Measurements from ENCODE around the gene CEP83.
"Not testable (repeated sequence)": the region's sequence is repeated elsewhere in the genome, so short reads cannot be mapped to it uniquely, and the experiment has no call there.

Gene CEP83

GRCh38 chr12:94390130-94390485, 69.6 kb downstream of the CEP83 start:
- in situ Hi-C loops (cut with MboI; ENCODE audit: low sequenced_read_pairs, unreplicated experiment) = no loop called here
- DNase-seq (ENCODE audit: low spot score) = no peak
- TF ChIP-seq CTCF (IDR thresholded peaks at IDR 0.05; ENCODE audit: borderline replicate concordance, control extremely low read depth, extremely low read depth, insufficient read depth, missing control alignments) = no peak

DNA sequence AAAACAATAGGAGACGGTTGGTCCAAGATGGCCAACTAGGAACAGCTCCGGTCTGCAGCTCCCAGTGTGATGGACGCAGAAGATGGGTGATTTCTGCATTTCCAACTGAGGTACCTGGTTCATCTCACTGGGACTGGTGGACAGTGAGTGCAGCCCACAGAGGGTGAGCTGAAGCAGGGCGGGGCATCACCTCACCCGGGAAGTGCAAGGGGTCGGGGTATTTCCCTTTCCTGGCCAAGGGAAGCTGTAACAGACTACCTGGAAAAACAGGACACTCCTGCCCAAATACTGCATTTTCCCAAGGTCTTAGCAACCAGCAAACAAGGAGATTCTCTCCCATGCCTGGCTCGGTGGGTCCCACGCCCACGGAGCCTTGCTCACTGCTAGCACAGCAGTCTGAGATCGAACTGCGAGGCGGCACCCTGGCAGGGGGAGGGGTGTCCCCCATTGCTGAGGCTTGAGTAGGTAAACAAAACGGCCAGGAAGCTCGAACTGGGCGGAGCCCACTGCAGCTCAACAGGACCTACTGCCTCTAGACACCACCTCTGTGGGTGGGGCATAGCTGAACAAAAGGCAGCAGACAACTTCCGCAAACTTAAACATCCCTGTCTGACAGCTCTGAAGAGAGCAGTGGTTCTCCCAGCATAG, 70.1 kb downstream of the CEP83 start:
- in situ Hi-C loops (cut with MboI; ENCODE audit: low sequenced_read_pairs, unreplicated experiment); DNase-seq (ENCODE audit: low spot score): not testable (repeated sequence)

DNA sequence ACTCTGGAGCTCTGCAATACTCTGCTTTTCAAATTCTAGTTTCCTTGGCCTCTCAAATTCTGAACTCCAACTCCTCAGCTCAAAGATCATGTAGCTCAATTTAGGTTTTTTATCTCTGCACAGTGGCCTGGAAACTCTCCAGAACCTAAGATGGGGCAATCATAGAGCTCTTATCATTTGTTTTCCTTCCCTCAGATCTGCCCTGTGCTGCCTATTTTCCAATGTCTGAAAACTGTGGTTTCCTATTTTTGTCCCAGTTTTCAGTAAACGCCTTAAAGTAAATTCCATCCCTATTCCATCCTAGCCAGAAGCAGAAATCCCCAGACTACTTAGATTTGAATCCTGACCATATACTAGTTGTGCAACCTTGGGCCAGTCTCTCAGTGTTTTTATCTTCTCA, 73.2 kb downstream of the CEP83 start:
- in situ Hi-C loops (cut with MboI; ENCODE audit: low sequenced_read_pairs, unreplicated experiment) = no loop called here
- TF ChIP-seq CTCF (IDR thresholded peaks at IDR 0.05; ENCODE audit: borderline replicate concordance, control extremely low read depth, extremely low read depth, insufficient read depth, missing control alignments) = no peak
- DNase-seq (ENCODE audit: low spot score) = no peak

DNA sequence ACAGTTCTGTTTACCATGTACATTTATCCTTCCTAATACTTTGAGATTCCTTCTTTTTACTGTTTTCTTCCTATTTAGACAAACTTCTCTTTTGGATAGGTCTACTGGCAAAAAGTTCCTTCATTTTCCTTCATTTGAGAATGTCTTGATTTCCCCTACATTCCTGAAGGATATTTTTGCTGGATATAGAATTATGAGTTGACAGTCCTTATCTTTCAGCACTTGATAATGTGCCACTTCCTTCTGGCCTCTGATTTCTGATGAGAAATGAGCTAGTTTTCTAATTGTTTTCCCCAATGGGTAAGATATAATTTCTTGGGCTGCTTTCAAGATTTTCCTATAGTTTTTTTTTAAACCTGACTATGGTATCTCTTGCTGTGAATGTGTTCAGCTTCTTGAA, 75.6 kb downstream of the CEP83 start:
- no peak for DNase-seq (ENCODE audit: low spot score)
- in situ Hi-C loops (cut with MboI; ENCODE audit: low sequenced_read_pairs, unreplicated experiment) = no loop called here
- TF ChIP-seq CTCF (IDR thresholded peaks at IDR 0.05; ENCODE audit: borderline replicate concordance, control extremely low read depth, extremely low read depth, insufficient read depth, missing control alignments) = no peak

DNA sequence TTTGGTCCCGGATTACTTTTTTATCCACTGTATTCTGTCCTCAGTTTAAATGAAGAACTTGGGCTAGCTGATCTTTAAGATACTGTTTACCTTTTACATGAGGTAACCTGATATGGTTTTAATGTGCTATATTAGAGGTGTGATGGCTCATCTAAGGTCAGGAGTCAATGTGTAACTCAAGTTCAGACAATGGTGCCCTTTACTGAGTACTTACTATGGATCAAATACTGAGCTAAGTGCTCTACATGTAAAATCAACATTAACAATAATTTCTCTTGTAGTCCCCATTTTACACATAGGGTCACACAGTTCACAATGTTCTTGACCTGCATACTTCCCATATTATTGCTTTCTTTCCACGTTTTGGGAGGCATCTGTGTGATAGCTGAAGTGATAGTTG, 79.2 kb downstream of the CEP83 start:
- no peak for TF ChIP-seq CTCF (IDR thresholded peaks at IDR 0.05; ENCODE audit: borderline replicate concordance, control extremely low read depth, extremely low read depth, insufficient read depth, missing control alignments)

DNA sequence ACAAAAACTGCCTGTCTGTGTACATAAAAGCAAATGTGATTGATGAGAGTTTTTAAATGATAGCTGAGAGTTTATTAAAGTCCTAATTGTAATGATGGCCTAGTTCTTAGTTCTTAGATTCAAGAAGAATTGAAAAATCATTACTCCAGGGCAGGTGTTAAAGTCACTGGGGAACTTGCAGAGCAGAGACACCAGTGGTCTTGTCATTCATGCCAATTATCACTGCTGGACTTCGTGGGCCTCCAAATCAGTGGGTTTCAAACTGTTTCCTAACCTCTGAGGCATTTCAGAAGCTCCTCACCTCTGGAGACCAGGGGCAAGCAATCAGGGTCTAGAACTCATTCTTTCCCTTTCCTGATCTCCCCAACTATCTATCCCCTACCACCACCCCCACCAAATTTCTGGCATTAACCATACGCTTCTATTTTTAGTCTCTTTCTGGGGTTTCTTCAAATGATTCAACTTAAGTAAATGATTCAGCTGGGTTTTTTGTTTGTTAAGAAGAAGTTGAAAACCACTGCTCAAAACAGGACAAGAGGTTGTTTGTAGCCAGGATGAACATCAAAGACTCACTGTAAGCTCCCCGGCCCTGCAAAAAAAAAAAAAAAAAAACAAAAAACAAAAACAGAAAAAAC, 80.1 kb downstream of the CEP83 start:
- no peak for DNase-seq (ENCODE audit: low spot score)
- no peak for TF ChIP-seq CTCF (IDR thresholded peaks at IDR 0.05; ENCODE audit: borderline replicate concordance, control extremely low read depth, extremely low read depth, insufficient read depth, missing control alignments)
- in situ Hi-C loops (cut with MboI; ENCODE audit: low sequenced_read_pairs, unreplicated experiment) = no loop called here

More for the DNA sequence above, 79.2 kb downstream of the CEP83 start:
- in situ Hi-C loops (cut with MboI; ENCODE audit: low sequenced_read_pairs, unreplicated experiment) = no loop called here
- DNase-seq (ENCODE audit: low spot score) = no peak

DNA sequence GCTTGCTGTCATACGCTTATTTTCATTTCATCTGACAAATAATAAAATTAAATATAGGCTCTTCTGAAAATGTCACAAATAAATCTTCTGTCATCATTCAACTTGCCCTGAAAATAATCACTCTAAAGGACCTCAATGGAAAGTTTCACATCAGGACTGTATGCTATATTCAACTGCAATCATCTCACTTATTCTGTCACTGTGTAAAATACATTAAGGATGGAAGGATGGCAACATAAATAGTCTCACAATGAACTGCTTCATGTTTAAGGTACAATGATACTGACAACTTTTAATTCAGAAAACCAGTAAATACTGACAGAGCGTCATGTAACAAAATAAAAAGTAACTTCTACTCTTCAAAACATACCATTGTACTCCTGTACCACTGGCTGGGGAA, 82.1 kb downstream of the CEP83 start:
- no peak for DNase-seq (ENCODE audit: low spot score)
- TF ChIP-seq CTCF (IDR thresholded peaks at IDR 0.05; ENCODE audit: borderline replicate concordance, control extremely low read depth, extremely low read depth, insufficient read depth, missing control alignments) = no peak
- in situ Hi-C loops (cut with MboI; ENCODE audit: low sequenced_read_pairs, unreplicated experiment) = no loop called here
